Naive B cell (primary cell): ENCODE measurements around the gene PDCD1. TPM values are rescaled to one million over a fixed set of nuclear protein-coding genes. Genes with fewer than 3 reads are reported as not detected.
"Not testable (repeated sequence)": the region's sequence is repeated elsewhere in the genome, so short reads cannot be mapped to it uniquely, and the experiment has no call there.

ENCODE experiments used
- ATAC-seq, 2 donors: fragments of 150-1000 bp; cut with Tn5 transposase; 2 replicates each; pipeline ENCODE4 v1.10.0; 2021; ENCODE audit warnings: low read depth in 2 of 2, mild to moderate bottlenecking in 2 of 2, moderate library complexity in 2 of 2
- DNase-seq: peaks from one replicate; pipeline ENCODE4 v3.0.0; 2022
- H3K27ac Mint-ChIP-seq, 6 donors: one replicate each; pipeline ENCODE4 v1.8.0; 2020 to 2022; ENCODE audit warnings: mild to moderate bottlenecking in 6 of 6, mixed read lengths in 6 of 6, moderate library complexity in 5 of 6, inconsistent platforms in 2 of 6
- H3K27me3 Mint-ChIP-seq, 3 donors: one replicate each; pipeline ENCODE4 v1.8.0; 2021 to 2022; ENCODE audit warnings: mixed read lengths in 3 of 3, mild to moderate bottlenecking in 1 of 3
- H3K36me3 Mint-ChIP-seq, 2 donors: one replicate each; pipeline ENCODE4 v1.8.0; 2020 to 2022; ENCODE audit warnings: mixed read lengths in 2 of 2, inconsistent platforms in 1 of 2, mild to moderate bottlenecking in 1 of 2
- H3K4me1 Mint-ChIP-seq, 3 donors: one replicate each; pipeline ENCODE4 v1.8.0; 2020 to 2022; ENCODE audit warnings: mixed read lengths in 3 of 3, inconsistent platforms in 1 of 3, mild to moderate bottlenecking in 1 of 3, moderate library complexity in 1 of 3
- H3K4me3 Mint-ChIP-seq, 8 donors: one replicate each; pipeline ENCODE4 v1.8.0; 2020 to 2022; ENCODE audit warnings: mild to moderate bottlenecking in 8 of 8, mixed read lengths in 8 of 8, moderate library complexity in 8 of 8, inconsistent platforms in 2 of 8
- H3K9me3 Mint-ChIP-seq, 7 donors: one replicate each; pipeline ENCODE4 v1.8.0; 2020 to 2022; ENCODE audit warnings: mixed read lengths in 7 of 7, mild to moderate bottlenecking in 5 of 7, inconsistent platforms in 2 of 7, moderate library complexity in 1 of 7
- polyA plus RNA-seq, 6 donors: library from polyadenylated mRNA; unstranded; fragments of 300-500 nt; fragmentation: Illumina TruSeq; gene quantifications; one replicate each; pipeline ENCODE4 v1.2.3, GENCODE V29; 2021; ENCODE audit warnings: low read depth in 6 of 6

PDCD1 gene
- polyA plus RNA-seq, 6 donors from 2014 or later, result not detected

- not testable (repeated sequence) for H3K9me3 Mint-ChIP-seq, H3K27ac Mint-ChIP-seq, H3K36me3 Mint-ChIP-seq, H3K4me3 Mint-ChIP-seq, ATAC-seq, DNase-seq
- peaks cover 0 to 29% (median 8%) of the 10 kb centered on the region in 3 donors for H3K27me3 Mint-ChIP-seq
- H3K4me1 Mint-ChIP-seq, result peaks cover 4 to 10% (median 4%) of the 10 kb centered on the region in 3 donors
These were observed 58.3 kb downstream of the PDCD1 start for GRCh38 chr2:241800198-241800903.

Other genes with a start within 250 kb of the PDCD1 start
- 10 to 100 TPM; 23.8 to 48.4 (median 29.9) TPM for gene THAP4, start 221.7 kb downstream of the PDCD1 start, polyA plus RNA-seq
- 10 to 100 TPM; 61.5 to 74.6 (median 64.5) TPM for gene ATG4B, start 221.2 kb downstream of the PDCD1 start, polyA plus RNA-seq
- gene DTYMK, start 172.1 kb downstream of the PDCD1 start, polyA plus RNA-seq, result 10 to 100 TPM; 27.6 to 38.3 (median 36.6) TPM
- gene ING5, start 156.9 kb downstream of the PDCD1 start, polyA plus RNA-seq, result 10 to 100 TPM; 20.3 to 34.4 (median 24.4) TPM
- gene D2HGDH, start 124.3 kb downstream of the PDCD1 start, polyA plus RNA-seq, result 1 to 10 TPM; 1.1 to 7.2 (median 2.4) TPM
- gene GAL3ST2, start 82.1 kb downstream of the PDCD1 start, polyA plus RNA-seq, result not detected
- 1 to 10 TPM in 1 of 6 donors, under 1 TPM in 1, not detected in 4; 0.55 to 1.7 TPM for gene NEU4, start 49.7 kb downstream of the PDCD1 start, polyA plus RNA-seq
- not detected for gene RTP5, start 10.8 kb upstream of the PDCD1 start, polyA plus RNA-seq